Keratinocyte (primary cell): Measurements from ENCODE around the gene SEMA3C.

ENCODE experiments used
- CTCF ChIP-seq, 3 experiments: IDR thresholded peaks in 1 of 3; conservative IDR thresholded peaks in 1 of 3; optimal IDR thresholded peaks in 1 of 3; 2 replicates in 2 of 3; 3 replicates in 1 of 3; pipeline versions ENCODE3 to v1.5.1; 2011; ENCODE audit warnings: low read length in 3 of 3, mild to moderate bottlenecking in 3 of 3, moderate library complexity in 2 of 3, control low read depth in 1 of 3, inconsistent platforms in 1 of 3; ENCODE audit not compliant: insufficient read depth in 2 of 3; ENCODE audit errors: extremely low read depth in 1 of 3
- EZH2 ChIP-seq: IDR thresholded peaks from one replicate; pipeline ENCODE4 v1.6.1; 2012; ENCODE audit warnings: inconsistent platforms, mild to moderate bottlenecking, low read length, moderate library complexity

GRCh38 chr7:80815733-80816132, 103.1 kb downstream of the SEMA3C start:
- TF ChIP-seq EZH2 (no peak), CTCF (optimal IDR thresholded peaks at IDR 0.05 in 1 of 3, IDR thresholded peaks at IDR 0.05 in 1 of 3, conservative IDR thresholded peaks at IDR 0.05 in 1 of 3; ENCODE audit: extremely low read depth in 1 of 3, insufficient read depth in 2 of 3, low read length in 3 of 3) (no peak)
